Measurements from ENCODE around the gene AGPAT1. TPM values are rescaled to one million over a fixed set of nuclear protein-coding genes. Genes with fewer than 3 reads are reported as not detected.
A peak's percentile ranks its signal among the peaks of the same experiment; 100 is the strongest.

Gene AGPAT1
- total RNA-seq, 1 experiment from 2014 or later, result 108 TPM

DNA sequence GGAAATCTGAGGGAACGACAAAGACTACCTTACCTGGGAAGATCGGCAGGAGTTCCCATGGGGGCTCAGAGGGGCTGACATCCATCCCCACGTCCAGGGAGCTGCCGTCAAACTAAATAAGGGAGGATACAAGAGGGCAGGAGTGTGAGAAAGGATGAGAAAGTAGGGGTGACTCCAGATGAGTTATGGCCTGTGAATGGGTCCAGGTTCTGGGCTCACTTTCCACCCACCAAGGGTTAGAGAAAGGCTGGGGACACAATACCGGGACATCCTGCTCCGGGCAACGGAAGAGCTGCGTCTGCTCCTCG, 48.5 kb downstream of the AGPAT1 start:
- H3K36me3 ChIP-seq (ENCODE audit: insufficient read depth, low read length, poor library complexity, severe bottlenecking), result peaks cover 18% of the 10 kb centered on the region
- peak overlapping the region; percentile 97 for H3K27ac ChIP-seq (ENCODE audit: low read depth, low read length, poor library complexity, severe bottlenecking)
- H3K4me3 ChIP-seq (ENCODE audit: low read depth, low read length, poor library complexity, severe bottlenecking), result peak overlapping the region; percentile 89
- intact Hi-C loops (cut with micrococcal nuclease; ENCODE audit: unreplicated experiment), result no loop called here
- no TSS peak for BruUV-seq (replicated peaks)
- TF ChIP-seq EZH2 (IDR thresholded peaks at IDR 0.05; ENCODE audit: borderline replicate concordance, low read depth, low read length, poor library complexity, severe bottlenecking), result no peak
- TF ChIP-seq, protein P1, sequence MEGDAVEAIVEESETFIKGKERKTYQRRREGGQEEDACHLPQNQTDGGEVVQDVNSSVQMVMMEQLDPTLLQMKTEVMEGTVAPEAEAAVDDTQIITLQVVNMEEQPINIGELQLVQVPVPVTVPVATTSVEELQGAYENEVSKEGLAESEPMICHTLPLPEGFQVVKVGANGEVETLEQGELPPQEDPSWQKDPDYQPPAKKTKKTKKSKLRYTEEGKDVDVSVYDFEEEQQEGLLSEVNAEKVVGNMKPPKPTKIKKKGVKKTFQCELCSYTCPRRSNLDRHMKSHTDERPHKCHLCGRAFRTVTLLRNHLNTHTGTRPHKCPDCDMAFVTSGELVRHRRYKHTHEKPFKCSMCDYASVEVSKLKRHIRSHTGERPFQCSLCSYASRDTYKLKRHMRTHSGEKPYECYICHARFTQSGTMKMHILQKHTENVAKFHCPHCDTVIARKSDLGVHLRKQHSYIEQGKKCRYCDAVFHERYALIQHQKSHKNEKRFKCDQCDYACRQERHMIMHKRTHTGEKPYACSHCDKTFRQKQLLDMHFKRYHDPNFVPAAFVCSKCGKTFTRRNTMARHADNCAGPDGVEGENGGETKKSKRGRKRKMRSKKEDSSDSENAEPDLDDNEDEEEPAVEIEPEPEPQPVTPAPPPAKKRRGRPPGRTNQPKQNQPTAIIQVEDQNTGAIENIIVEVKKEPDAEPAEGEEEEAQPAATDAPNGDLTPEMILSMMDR (conservative IDR thresholded peaks at IDR 0.05; ENCODE audit: low read depth, low read length), result no peak
- POLR2A ChIA-PET (ENCODE audit: low non-redundant PET), result no interaction called here
- no peaks in the 10 kb centered on the region for H3K9me3 ChIP-seq (ENCODE audit: low read depth, low read length, poor library complexity, severe bottlenecking)
- H3K27me3 ChIP-seq (replicated peaks; ENCODE audit: insufficient read depth, low read depth, low read length, poor library complexity), result no peaks in the 10 kb centered on the region
- CTCF ChIA-PET, result interaction anchor here (1.2 kb wide), 1 partner anchor 63 kb away, joined by 3 read pairs; the partner anchor contains the start of gene PBX2
- no peak for DNase-seq (ENCODE audit: low spot score)
- peaks cover 21% of the 10 kb centered on the region for H3K4me1 ChIP-seq (ENCODE audit: insufficient read depth, low read length, poor library complexity, severe bottlenecking)

DNA sequence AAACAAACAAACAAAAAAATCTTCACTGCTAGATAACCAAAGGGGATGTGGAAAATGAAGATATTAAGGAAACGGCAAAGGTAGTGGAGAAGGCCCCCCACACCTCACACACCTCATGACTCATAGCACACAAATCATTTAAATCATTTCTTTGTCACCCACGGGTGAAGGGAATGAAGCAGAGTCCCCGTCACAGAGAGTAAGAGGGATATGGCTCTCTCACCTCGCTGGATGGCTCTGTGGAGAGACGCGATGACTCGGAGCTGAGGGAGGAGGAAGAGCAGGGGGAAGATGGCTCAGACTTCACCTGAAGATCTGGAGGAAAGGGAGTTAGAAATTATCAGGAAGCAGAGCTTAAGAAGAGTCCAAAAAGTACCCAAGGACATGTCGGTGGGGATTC, 49.0 kb downstream of the AGPAT1 start:
- ChIA-PET CTCF (no interaction called here), POLR2A (ENCODE audit: low non-redundant PET) (no interaction called here)
- H3K4me3 ChIP-seq (ENCODE audit: low read depth, low read length, poor library complexity, severe bottlenecking), result peak overlapping the region; percentile 89
- no peak for DNase-seq (ENCODE audit: low spot score)
- no TSS peak for BruUV-seq (replicated peaks)
- H3K27ac ChIP-seq (ENCODE audit: low read depth, low read length, poor library complexity, severe bottlenecking), result peak overlapping the region; percentile 97
- H3K36me3 ChIP-seq (ENCODE audit: insufficient read depth, low read length, poor library complexity, severe bottlenecking), result peaks cover 18% of the 10 kb centered on the region
- H3K27me3 ChIP-seq (replicated peaks; ENCODE audit: insufficient read depth, low read depth, low read length, poor library complexity), result no peaks in the 10 kb centered on the region
- TF ChIP-seq, protein P1 (conservative IDR thresholded peaks at IDR 0.05; ENCODE audit: low read depth, low read length), result no peak
- TF ChIP-seq EZH2 (IDR thresholded peaks at IDR 0.05; ENCODE audit: borderline replicate concordance, low read depth, low read length, poor library complexity, severe bottlenecking), result no peak
- no peaks in the 10 kb centered on the region for H3K9me3 ChIP-seq (ENCODE audit: low read depth, low read length, poor library complexity, severe bottlenecking)
- H3K4me1 ChIP-seq (ENCODE audit: insufficient read depth, low read length, poor library complexity, severe bottlenecking), result peaks cover 21% of the 10 kb centered on the region
- intact Hi-C loops (cut with micrococcal nuclease; ENCODE audit: unreplicated experiment), result no loop called here

- no TSS peak for BruUV-seq (replicated peaks)
- CTCF ChIA-PET, result no interaction called here
These were observed 52.2 kb downstream of the AGPAT1 start for GRCh38 chr6:32123681-32124080.

More at GRCh38 chr6:32123681-32124080, 52.2 kb downstream of the AGPAT1 start:
- POLR2A ChIA-PET (ENCODE audit: low non-redundant PET), result no interaction called here
- intact Hi-C loops (cut with micrococcal nuclease; ENCODE audit: unreplicated experiment), result no loop called here
- H3K27me3 ChIP-seq (replicated peaks; ENCODE audit: insufficient read depth, low read depth, low read length, poor library complexity), result no peaks in the 10 kb centered on the region
- H3K27ac ChIP-seq (ENCODE audit: low read depth, low read length, poor library complexity, severe bottlenecking), result no peak overlapping the region
- no peaks in the 10 kb centered on the region for H3K9me3 ChIP-seq (ENCODE audit: low read depth, low read length, poor library complexity, severe bottlenecking)
- peaks cover 12% of the 10 kb centered on the region for H3K4me1 ChIP-seq (ENCODE audit: insufficient read depth, low read length, poor library complexity, severe bottlenecking)
- no peak for DNase-seq (ENCODE audit: low spot score)
- TF ChIP-seq, protein P1 (conservative IDR thresholded peaks at IDR 0.05; ENCODE audit: low read depth, low read length), result no peak
- no peak for TF ChIP-seq EZH2 (IDR thresholded peaks at IDR 0.05; ENCODE audit: borderline replicate concordance, low read depth, low read length, poor library complexity, severe bottlenecking)
- peaks cover 25% of the 10 kb centered on the region for H3K36me3 ChIP-seq (ENCODE audit: insufficient read depth, low read length, poor library complexity, severe bottlenecking)
- no peak overlapping the region for H3K4me3 ChIP-seq (ENCODE audit: low read depth, low read length, poor library complexity, severe bottlenecking)
